ENCODE data around the gene ADCY4.

ADCY4 gene

DNA sequence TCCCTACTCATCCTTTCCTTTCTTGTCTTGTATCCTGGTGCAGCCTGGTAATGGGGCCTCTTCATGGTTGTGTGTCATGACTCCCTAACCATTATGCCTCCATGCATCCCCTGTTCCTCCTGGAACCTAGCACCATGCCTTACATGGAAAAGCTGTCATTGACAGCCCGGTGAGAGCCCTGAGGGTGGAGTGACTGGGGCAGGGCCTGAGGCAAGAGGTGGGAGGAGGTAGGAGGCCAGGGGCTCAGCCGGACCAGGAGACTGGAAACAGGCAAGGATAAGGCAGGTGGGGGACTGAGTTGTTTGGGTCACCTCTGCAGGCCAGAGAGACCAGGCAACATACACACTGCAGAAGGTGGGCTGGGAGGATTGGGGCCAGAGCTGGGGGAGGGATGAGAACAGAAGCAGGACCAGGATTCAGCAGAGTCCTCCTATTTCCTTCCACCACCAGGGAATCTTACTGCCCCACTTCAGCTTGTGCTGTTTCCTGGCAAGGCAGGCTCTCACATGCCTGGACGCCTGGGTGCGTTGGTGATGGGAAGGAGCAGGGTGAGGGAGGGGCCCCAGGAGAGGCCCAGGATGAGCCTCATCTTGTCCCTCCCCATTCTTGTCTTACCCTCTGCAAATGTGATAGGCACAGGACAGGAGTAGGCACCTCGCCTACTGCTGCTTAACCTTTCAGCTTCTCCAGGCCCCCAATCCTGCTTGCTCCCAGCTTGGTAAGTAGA lies 25.2 kb downstream of the ADCY4 start, which contains the start of gene LTB4R2:
Gene LTB4R2, plus strand, starts transcription at position 603 of the 727 bp plus-strand sequence. CDS start 525 bp downstream, outside the sequence.
- H3K27ac ChIP-seq (ENCODE audit: insufficient read depth in 1 of 2, low read depth in 1 of 2, low read length in 2 of 2, poor library complexity in 1 of 2, severe bottlenecking in 2 of 2), result peak within 1 kb of the TSS in 1 of 2 experiments; percentile 40
- POLR2A ChIA-PET, result no interaction called here
- CTCF ChIA-PET, result interaction anchor here (0.5 to 19.1 kb wide), 13 partner anchors 10 to 148 kb away, joined by 4 to 391 read pairs (median 29); partner anchors contain the start of genes ADCY4, DHRS1, IPO4 and IRF9
- peaks cover 10 to 42% (median 24%) of the 10 kb centered on the region in 4 experiments for H3K36me3 ChIP-seq (ENCODE audit: control insufficient read depth in 4 of 4, insufficient read depth in 4 of 4, low read length in 3 of 4)
- 95% methylated on average over 5 of the region's 5 CpGs for WGBS (ENCODE audit: insufficient coverage)
- DNase-seq, result no peak
- no peaks in the 10 kb centered on the region for H3K9me3 ChIP-seq (ENCODE audit: control extremely low read depth in 1 of 5, control insufficient read depth in 4 of 5, insufficient read depth in 2 of 5, low read depth in 1 of 5, low read length in 4 of 5)
- H3K4me1 ChIP-seq (ENCODE audit: control extremely low read depth in 1 of 4, control insufficient read depth in 4 of 4, insufficient read depth in 4 of 4, low read length in 3 of 4), result peaks cover 17 to 70% (median 61%) of the 10 kb centered on the region in 4 experiments
- peak within 1 kb of the TSS in 6 of 7 experiments; percentile 17 to 68 (median 42) for H3K4me3 ChIP-seq (ENCODE audit: control insufficient read depth in 1 of 7, extremely low read depth in 1 of 7, insufficient read depth in 4 of 7, low read depth in 2 of 7, low read length in 6 of 7)
- no peaks in the 10 kb centered on the region for H3K27me3 ChIP-seq (replicated peaks in 2 of 5; ENCODE audit: control insufficient read depth in 4 of 5, insufficient read depth in 5 of 5, low read length in 4 of 5)

GRCh38 chr14:24308342-24309124 lies 26.3 kb downstream of the ADCY4 start:
- H3K4me1 ChIP-seq (ENCODE audit: control extremely low read depth in 1 of 4, control insufficient read depth in 4 of 4, insufficient read depth in 4 of 4, low read length in 3 of 4), result peaks cover 11 to 58% (median 49%) of the 10 kb centered on the region in 4 experiments
- WGBS (ENCODE audit: insufficient coverage), result 96% methylated on average over 7 of the region's 7 CpGs
- no peaks in the 10 kb centered on the region for H3K9me3 ChIP-seq (ENCODE audit: control extremely low read depth in 1 of 5, control insufficient read depth in 4 of 5, insufficient read depth in 2 of 5, low read depth in 1 of 5, low read length in 4 of 5)
- POLR2A ChIA-PET, result interaction anchor here (1.0 kb wide), 1 partner anchor 9 kb away, joined by 3 read pairs; the partner anchor contains the start of genes DHRS1 and NOP9
- H3K4me3 ChIP-seq (ENCODE audit: control insufficient read depth in 1 of 7, extremely low read depth in 1 of 7, insufficient read depth in 4 of 7, low read depth in 2 of 7, low read length in 6 of 7), result no peak overlapping the region
- H3K36me3 ChIP-seq (ENCODE audit: control insufficient read depth in 4 of 4, insufficient read depth in 4 of 4, low read length in 3 of 4), result peaks cover 18 to 54% (median 34%) of the 10 kb centered on the region in 4 experiments
- CTCF ChIA-PET, result interaction anchor here (1.2 to 19.1 kb wide), 20 partner anchors 9 to 163 kb away, joined by 3 to 391 read pairs (median 10); partner anchors contain the start of genes ADCY4, DHRS1, GMPR2 and IPO4
- no peak overlapping the region for H3K27ac ChIP-seq (ENCODE audit: insufficient read depth in 1 of 2, low read depth in 1 of 2, low read length in 2 of 2, poor library complexity in 1 of 2, severe bottlenecking in 2 of 2)
- DNase-seq, result no peak
- H3K27me3 ChIP-seq (replicated peaks in 2 of 5; ENCODE audit: control insufficient read depth in 4 of 5, insufficient read depth in 5 of 5, low read length in 4 of 5), result no peaks in the 10 kb centered on the region

DNA sequence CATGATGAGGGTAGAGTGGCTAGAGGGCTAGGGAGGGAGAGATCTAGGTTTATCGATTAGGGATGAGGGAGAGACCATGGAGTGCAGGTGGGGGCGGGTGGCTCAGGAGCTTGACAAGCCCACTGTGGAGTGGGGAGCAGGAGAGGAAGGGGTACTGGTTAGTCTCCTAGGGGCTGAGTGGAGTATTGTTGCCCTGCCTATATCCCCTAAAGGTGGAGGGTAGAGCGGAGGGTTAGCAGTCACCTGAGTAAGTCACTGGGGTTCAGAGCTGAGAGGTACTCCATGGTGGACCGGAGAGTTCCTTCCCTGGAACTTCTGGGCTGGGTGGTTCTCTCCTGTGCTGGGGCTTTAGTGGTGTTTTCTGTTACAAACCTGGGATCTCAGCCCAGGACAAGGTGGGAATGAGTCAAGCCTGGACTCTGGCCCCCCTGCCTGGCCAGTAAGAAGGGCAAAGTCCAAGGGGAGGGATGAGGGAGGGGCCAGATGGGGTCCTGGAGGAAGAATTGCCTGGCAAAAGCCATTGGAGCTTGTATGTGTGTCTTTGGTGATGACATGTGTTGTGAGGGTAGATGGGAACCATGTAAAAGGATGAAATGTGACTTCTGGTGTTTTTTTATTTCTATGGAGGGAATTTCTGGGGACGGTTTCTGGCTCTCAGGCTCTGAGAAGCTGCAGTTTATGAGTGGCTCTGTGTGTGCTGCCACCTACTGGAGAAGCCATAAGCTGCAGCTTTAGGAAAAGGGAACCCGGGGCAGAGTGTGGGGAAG lies 27.1 kb downstream of the ADCY4 start, which contains the start of gene CIDEB:
Gene CIDEB, minus strand, starts transcription at position 403 of the 767 bp plus-strand sequence. Its CDS starts 119 bp downstream, at position 284.
- Histone ChIP-seq H3K4me3 (ENCODE audit: control insufficient read depth in 1 of 7, extremely low read depth in 1 of 7, insufficient read depth in 4 of 7, low read depth in 2 of 7, low read length in 6 of 7) (no peak within 1 kb of the TSS), H3K4me1 (ENCODE audit: control extremely low read depth in 1 of 4, control insufficient read depth in 4 of 4, insufficient read depth in 4 of 4, low read length in 3 of 4) (peaks cover 5 to 51% (median 41%) of the 10 kb centered on the region in 4 experiments), H3K36me3 (ENCODE audit: control insufficient read depth in 4 of 4, insufficient read depth in 4 of 4, low read length in 3 of 4) (peaks cover 20 to 60% (median 39%) of the 10 kb centered on the region in 4 experiments), H3K9me3 (ENCODE audit: control extremely low read depth in 1 of 5, control insufficient read depth in 4 of 5, insufficient read depth in 2 of 5, low read depth in 1 of 5, low read length in 4 of 5) (no peaks in the 10 kb centered on the region), H3K27ac (ENCODE audit: insufficient read depth in 1 of 2, low read depth in 1 of 2, low read length in 2 of 2, poor library complexity in 1 of 2, severe bottlenecking in 2 of 2) (no peak within 1 kb of the TSS), H3K27me3 (replicated peaks in 2 of 5; ENCODE audit: control insufficient read depth in 4 of 5, insufficient read depth in 5 of 5, low read length in 4 of 5) (no peaks in the 10 kb centered on the region)
- CTCF ChIA-PET, result interaction anchor here (0.7 to 19.1 kb wide), 25 partner anchors 8 to 215 kb away, joined by 3 to 391 read pairs (median 6); partner anchors contain the start of genes ADCY4, DHRS1, GMPR2 and IPO4
- peak in 2 of 3 donors; percentile 60 to 76 for DNase-seq
- POLR2A ChIA-PET, result interaction anchor here (1.0 kb wide), 1 partner anchor 8 kb away, joined by 3 read pairs; the partner anchor contains the start of genes DHRS1 and NOP9
- WGBS (ENCODE audit: insufficient coverage), result 63% methylated on average over 6 of the region's 6 CpGs

GRCh38 chr14:24307156-24307574 lies 27.7 kb downstream of the ADCY4 start:
- H3K27ac ChIP-seq (ENCODE audit: insufficient read depth in 1 of 2, low read depth in 1 of 2, low read length in 2 of 2, poor library complexity in 1 of 2, severe bottlenecking in 2 of 2), result no peak overlapping the region
- DNase-seq, result no peak
- peaks cover 3 to 45% (median 36%) of the 10 kb centered on the region in 4 experiments for H3K4me1 ChIP-seq (ENCODE audit: control extremely low read depth in 1 of 4, control insufficient read depth in 4 of 4, insufficient read depth in 4 of 4, low read length in 3 of 4)
- ChIA-PET CTCF (interaction anchor here (0.7 to 19.1 kb wide), 22 partner anchors 7 to 215 kb away, joined by 3 to 391 read pairs (median 9); partner anchors contain the start of genes ADCY4, DHRS1, GMPR2 and IPO4), POLR2A (no interaction called here)
- 86% methylated on average over 8 of the region's 11 CpGs for WGBS (ENCODE audit: insufficient coverage)
- no peaks in the 10 kb centered on the region for H3K9me3 ChIP-seq (ENCODE audit: control extremely low read depth in 1 of 5, control insufficient read depth in 4 of 5, insufficient read depth in 2 of 5, low read depth in 1 of 5, low read length in 4 of 5)
- no peak overlapping the region for H3K4me3 ChIP-seq (ENCODE audit: control insufficient read depth in 1 of 7, extremely low read depth in 1 of 7, insufficient read depth in 4 of 7, low read depth in 2 of 7, low read length in 6 of 7)
- H3K36me3 ChIP-seq (ENCODE audit: control insufficient read depth in 4 of 4, insufficient read depth in 4 of 4, low read length in 3 of 4), result peaks cover 24 to 66% (median 45%) of the 10 kb centered on the region in 4 experiments
- H3K27me3 ChIP-seq (replicated peaks in 2 of 5; ENCODE audit: control insufficient read depth in 4 of 5, insufficient read depth in 5 of 5, low read length in 4 of 5), result no peaks in the 10 kb centered on the region

- H3K27me3 ChIP-seq (replicated peaks in 2 of 5; ENCODE audit: control insufficient read depth in 4 of 5, insufficient read depth in 5 of 5, low read length in 4 of 5), result no peaks in the 10 kb centered on the region
- DNase-seq, result no peak
- peaks cover 24 to 71% (median 54%) of the 10 kb centered on the region in 4 experiments for H3K36me3 ChIP-seq (ENCODE audit: control insufficient read depth in 4 of 4, insufficient read depth in 4 of 4, low read length in 3 of 4)
- no peaks in the 10 kb centered on the region for H3K9me3 ChIP-seq (ENCODE audit: control extremely low read depth in 1 of 5, control insufficient read depth in 4 of 5, insufficient read depth in 2 of 5, low read depth in 1 of 5, low read length in 4 of 5)
- over 99% methylated on average over 11 of the region's 11 CpGs for WGBS (ENCODE audit: insufficient coverage)
- CTCF ChIA-PET, result interaction anchor here (0.8 to 19.1 kb wide), 8 partner anchors 13 to 89 kb away, joined by 3 to 391 read pairs (median 12); partner anchors contain the start of genes ADCY4, MDP1 and TINF2
- peaks cover 6 to 33% (median 22%) of the 10 kb centered on the region in 4 experiments for H3K4me1 ChIP-seq (ENCODE audit: control extremely low read depth in 1 of 4, control insufficient read depth in 4 of 4, insufficient read depth in 4 of 4, low read length in 3 of 4)
- POLR2A ChIA-PET, result no interaction called here
- no peak overlapping the region for H3K4me3 ChIP-seq (ENCODE audit: control insufficient read depth in 1 of 7, extremely low read depth in 1 of 7, insufficient read depth in 4 of 7, low read depth in 2 of 7, low read length in 6 of 7)
- H3K27ac ChIP-seq (ENCODE audit: insufficient read depth in 1 of 2, low read depth in 1 of 2, low read length in 2 of 2, poor library complexity in 1 of 2, severe bottlenecking in 2 of 2), result no peak overlapping the region
These were observed 30.9 kb downstream of the ADCY4 start for GRCh38 chr14:24304019-24304387.

Measured in common myeloid progenitor, CD34-positive (primary cell).